ENCODE results near the gene NUP62. TPM values are rescaled to one million over a fixed set of nuclear protein-coding genes. Genes with fewer than 3 reads are reported as not detected.

Gene NUP62
- total and polyA plus RNA-seq, 10 donors: 17.3 to 60.9 (median 46.1) TPM

- DNase-seq: peak; percentile 32
- WGBS, 5 donors: 63 to 85% (median 67%) methylated on average over 5 of the region's 5 CpGs
- intact Hi-C loops (cut with DNase I; ENCODE audit: low total_unique reads): loop anchor here (5.0 kb wide), 1 partner anchor 46 kb away; no protein-coding TSS in a partner anchor
- H3K27me3 ChIP-seq (replicated peaks in 1 of 7): peaks cover 0 to 4% (median 0%) of the 10 kb centered on the region in 7 donors
- TF ChIP-seq CTCF (IDR thresholded peaks at IDR 0.05 in 8 of 11, conservative IDR thresholded peaks at IDR 0.05 in 3 of 11) (no peak), POLR2A (IDR thresholded peaks at IDR 0.05) (no peak), POLR2AphosphoS5 (IDR thresholded peaks at IDR 0.05) (no peak)
- H3K36me3 ChIP-seq: peaks cover 0 to 14% (median 0%) of the 10 kb centered on the region in 6 donors
- H3K4me3 ChIP-seq: no peak overlapping the region
- peaks cover 9 to 46% (median 15%) of the 10 kb centered on the region in 6 donors for H3K4me1 ChIP-seq
- no peaks in the 10 kb centered on the region for H3K9me3 ChIP-seq
- H3K27ac ChIP-seq: no peak overlapping the region
Observed at GRCh38 chr19:49936549-49936948, 7.2 kb upstream of the NUP62 start.

GRCh38 chr19:49933643-49934042 is 4.3 kb upstream of the NUP62 start:
- TF ChIP-seq POLR2AphosphoS5 (IDR thresholded peaks at IDR 0.05) (peak in 1 of 3 donors; percentile 4), CTCF (IDR thresholded peaks at IDR 0.05 in 8 of 11, conservative IDR thresholded peaks at IDR 0.05 in 3 of 11) (no peak)
- 79 to 93% (median 88%) methylated on average over 8 of the region's 8 CpGs for WGBS, 5 donors
- Histone ChIP-seq H3K9me3 (no peaks in the 10 kb centered on the region), H3K27me3 (replicated peaks in 1 of 7) (peaks cover 0 to 4% (median 0%) of the 10 kb centered on the region in 7 donors), H3K4me3 (no peak overlapping the region), H3K36me3 (peaks cover 0 to 20% (median 0%) of the 10 kb centered on the region in 6 donors), H3K4me1 (peaks cover 10 to 46% (median 28%) of the 10 kb centered on the region in 6 donors), H3K27ac (no peak overlapping the region)
- peak; percentile 36 for DNase-seq
- intact Hi-C loops (cut with DNase I; ENCODE audit: low total_unique reads): no loop called here

GRCh38 chr19:49932731-49933131 is 3.4 kb upstream of the NUP62 start:
- Histone ChIP-seq H3K36me3 (peaks cover 0 to 22% (median 0%) of the 10 kb centered on the region in 6 donors), H3K9me3 (no peaks in the 10 kb centered on the region), H3K4me3 (no peak overlapping the region), H3K27me3 (replicated peaks in 1 of 7) (no peaks in the 10 kb centered on the region), H3K4me1 (peaks cover 14 to 48% (median 31%) of the 10 kb centered on the region in 6 donors), H3K27ac (peak overlapping the region in 1 of 8 donors; percentile 13)
- intact Hi-C loops (cut with DNase I; ENCODE audit: low total_unique reads): no loop called here
- DNase-seq: peak; percentile 87
- WGBS, 5 donors: 66 to 78% (median 71%) methylated on average over 20 to 25 of the region's 25 CpGs
- peak; percentile 15 to 72 (median 64) for TF ChIP-seq POLR2AphosphoS5 (IDR thresholded peaks at IDR 0.05)
- TF ChIP-seq POLR2A (IDR thresholded peaks at IDR 0.05): no peak
- no peak for TF ChIP-seq CTCF (IDR thresholded peaks at IDR 0.05 in 8 of 11, conservative IDR thresholded peaks at IDR 0.05 in 3 of 11)

- H3K27ac ChIP-seq: no peak overlapping the region
- DNase-seq: no peak
- no peaks in the 10 kb centered on the region for H3K9me3 ChIP-seq
- H3K36me3 ChIP-seq: peaks cover 0 to 29% (median 0%) of the 10 kb centered on the region in 6 donors
- no peak overlapping the region for H3K4me3 ChIP-seq
- TF ChIP-seq CTCF (IDR thresholded peaks at IDR 0.05 in 8 of 11, conservative IDR thresholded peaks at IDR 0.05 in 3 of 11) (no peak), POLR2A (IDR thresholded peaks at IDR 0.05) (no peak), POLR2AphosphoS5 (IDR thresholded peaks at IDR 0.05) (no peak)
- peaks cover 15 to 48% (median 31%) of the 10 kb centered on the region in 6 donors for H3K4me1 ChIP-seq
- 89 to 95% (median 91%) methylated on average over 5 of the region's 5 CpGs for WGBS, 5 donors
- intact Hi-C loops (cut with DNase I; ENCODE audit: low total_unique reads): no loop called here
- no peaks in the 10 kb centered on the region for H3K27me3 ChIP-seq (replicated peaks in 1 of 7)
Observed at GRCh38 chr19:49932041-49932451, 2.7 kb upstream of the NUP62 start.

Measured in spleen (tissue), 11 donors.